KOPT-K1 (cell line): ENCODE measurements around the gene FAM78A.

ENCODE experiments used
- H3K27ac ChIP-seq: fragments of 200-600 bp; sonication (generic); 2 replicates; pipeline ENCODE4 v1.5.1; 2016; ENCODE audit warnings: antibody characterized with exemption, mild to moderate bottlenecking, low read depth, low read length; ENCODE audit not compliant: poor library complexity, severe bottlenecking
- H3K36me3 ChIP-seq: fragments of 200-600 bp; sonication (generic); 2 replicates; pipeline ENCODE4 v1.5.1; 2017; ENCODE audit warnings: antibody characterized with exemption, mild to moderate bottlenecking, low read length, moderate library complexity; ENCODE audit not compliant: insufficient read depth
- H3K9me3 ChIP-seq: fragments of 200-600 bp; sonication (generic); 2 replicates; pipeline ENCODE4 v1.5.1; 2017; ENCODE audit warnings: antibody characterized with exemption, low read length, mild to moderate bottlenecking; ENCODE audit not compliant: insufficient read depth, poor library complexity, severe bottlenecking

The FAM78A gene, protein sequence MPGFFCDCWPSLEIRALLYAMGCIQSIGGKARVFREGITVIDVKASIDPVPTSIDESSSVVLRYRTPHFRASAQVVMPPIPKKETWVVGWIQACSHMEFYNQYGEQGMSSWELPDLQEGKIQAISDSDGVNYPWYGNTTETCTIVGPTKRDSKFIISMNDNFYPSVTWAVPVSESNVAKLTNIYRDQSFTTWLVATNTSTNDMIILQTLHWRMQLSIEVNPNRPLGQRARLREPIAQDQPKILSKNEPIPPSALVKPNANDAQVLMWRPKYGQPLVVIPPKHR

DNA sequence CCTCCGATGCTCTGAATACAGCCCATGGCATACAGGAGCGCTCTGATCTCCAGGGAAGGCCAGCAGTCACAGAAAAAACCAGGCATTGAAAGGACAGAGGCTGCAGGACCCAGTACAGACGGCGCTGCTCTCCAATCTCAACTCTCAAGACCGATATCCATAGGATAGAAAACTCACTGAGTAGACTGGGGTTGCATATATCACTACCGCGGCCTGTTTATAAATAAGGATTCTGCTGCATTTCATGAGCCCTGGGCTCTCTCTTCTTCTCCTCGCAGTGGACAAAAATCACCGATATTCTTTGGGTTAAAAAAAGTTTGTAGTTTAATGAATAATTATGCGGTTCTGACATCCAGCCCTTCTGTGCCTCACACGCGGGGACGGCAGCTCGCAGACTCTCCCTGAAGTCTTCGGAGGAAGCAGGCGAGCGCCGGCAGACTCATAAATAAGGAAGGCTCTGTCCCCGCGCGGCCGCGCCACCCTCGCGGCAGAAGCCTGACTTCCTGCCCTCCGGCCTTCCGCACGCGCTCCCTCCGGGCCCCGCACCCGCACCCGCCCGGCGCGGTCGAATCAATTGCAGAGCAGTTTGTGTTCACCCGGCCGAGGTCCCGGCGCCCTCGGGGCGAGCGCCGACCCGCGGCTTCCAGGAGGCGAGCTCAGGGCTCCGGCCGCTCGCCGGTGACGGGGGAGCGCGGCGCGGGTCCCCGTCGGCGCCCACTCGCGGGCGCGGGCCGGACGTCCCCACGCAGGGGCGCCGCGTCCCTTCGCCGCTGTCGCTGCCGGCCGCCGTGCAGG, at the start of gene FAM78A:
Gene FAM78A (minus strand): TSS at position 417 of the 795 bp plus-strand sequence. CDS start 331 bp downstream, at position 86.
- H3K36me3 ChIP-seq = no peaks in the 10 kb centered on the region
- H3K9me3 ChIP-seq = no peaks in the 10 kb centered on the region
- H3K27ac ChIP-seq = peak within 1 kb of the TSS; percentile 85

DNA sequence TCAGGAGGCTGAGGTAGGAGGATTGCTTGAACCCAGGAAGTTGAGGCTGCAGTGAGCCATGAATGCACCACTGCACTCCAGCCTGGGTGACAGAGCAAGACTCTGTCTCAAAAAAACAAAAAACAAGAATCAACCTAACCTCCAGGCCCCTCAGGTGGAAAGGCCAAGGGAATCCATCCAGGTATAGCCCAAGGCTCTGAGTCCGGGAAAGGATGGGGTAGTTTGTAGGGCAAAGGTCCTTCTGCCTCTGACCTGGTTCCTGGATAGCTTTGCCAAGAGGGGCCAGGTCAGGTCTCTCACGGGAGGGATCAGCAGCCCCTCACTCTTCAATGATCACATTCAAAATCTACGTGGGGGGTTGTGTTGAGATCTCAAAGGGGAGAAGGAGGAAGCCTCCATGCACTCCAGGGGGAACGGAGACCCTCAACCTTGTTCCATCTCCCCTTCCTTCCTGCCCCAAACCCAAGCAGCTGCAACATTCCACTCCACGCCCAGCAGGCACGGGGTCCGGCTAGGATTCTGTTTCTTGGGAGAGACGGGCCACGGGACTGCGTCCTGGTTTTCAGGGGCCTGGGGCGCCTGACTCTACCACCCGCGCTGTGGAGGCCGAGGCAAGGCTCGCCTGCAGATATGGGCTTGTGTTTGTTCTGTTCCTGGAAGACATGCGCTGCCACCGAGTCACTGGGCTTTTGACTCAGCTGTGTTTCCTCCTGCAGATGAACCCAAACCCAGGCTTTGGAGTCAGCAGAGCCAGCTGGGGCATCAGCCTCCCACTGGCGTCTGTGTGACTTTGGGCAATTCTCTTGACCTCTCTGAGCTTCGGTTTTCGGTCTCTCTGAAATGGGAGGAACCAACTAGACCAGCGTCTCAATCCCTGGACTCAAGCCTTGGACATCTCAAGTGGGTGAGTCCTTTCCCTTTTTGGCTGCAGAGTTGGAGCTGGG, 48.7 kb upstream of the FAM78A start:
- no peak overlapping the region for H3K27ac ChIP-seq
- H3K9me3 ChIP-seq = no peaks in the 10 kb centered on the region
- no peaks in the 10 kb centered on the region for H3K36me3 ChIP-seq

DNA sequence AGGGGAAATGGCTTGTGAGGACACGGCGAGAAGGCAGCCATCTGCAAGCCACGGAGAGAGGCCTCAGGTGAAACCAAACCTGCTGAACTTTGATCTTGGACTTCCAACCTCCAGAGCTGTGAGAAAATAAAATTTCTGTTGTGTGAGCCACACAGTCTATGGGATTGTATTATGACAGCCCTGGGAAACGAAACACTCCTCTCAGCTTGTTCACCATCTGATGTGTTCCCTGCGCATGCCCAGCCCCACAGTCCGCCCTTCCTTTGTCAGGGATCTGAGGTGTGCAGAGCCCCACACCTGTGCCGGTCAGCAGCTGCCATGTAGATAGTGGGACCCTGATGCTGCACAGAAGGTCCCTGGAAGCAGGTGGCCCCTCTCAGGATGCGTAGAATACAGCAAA, 47.3 kb upstream of the FAM78A start:
- H3K36me3 ChIP-seq = no peaks in the 10 kb centered on the region
- H3K27ac ChIP-seq = no peak overlapping the region
- H3K9me3 ChIP-seq = no peaks in the 10 kb centered on the region

DNA sequence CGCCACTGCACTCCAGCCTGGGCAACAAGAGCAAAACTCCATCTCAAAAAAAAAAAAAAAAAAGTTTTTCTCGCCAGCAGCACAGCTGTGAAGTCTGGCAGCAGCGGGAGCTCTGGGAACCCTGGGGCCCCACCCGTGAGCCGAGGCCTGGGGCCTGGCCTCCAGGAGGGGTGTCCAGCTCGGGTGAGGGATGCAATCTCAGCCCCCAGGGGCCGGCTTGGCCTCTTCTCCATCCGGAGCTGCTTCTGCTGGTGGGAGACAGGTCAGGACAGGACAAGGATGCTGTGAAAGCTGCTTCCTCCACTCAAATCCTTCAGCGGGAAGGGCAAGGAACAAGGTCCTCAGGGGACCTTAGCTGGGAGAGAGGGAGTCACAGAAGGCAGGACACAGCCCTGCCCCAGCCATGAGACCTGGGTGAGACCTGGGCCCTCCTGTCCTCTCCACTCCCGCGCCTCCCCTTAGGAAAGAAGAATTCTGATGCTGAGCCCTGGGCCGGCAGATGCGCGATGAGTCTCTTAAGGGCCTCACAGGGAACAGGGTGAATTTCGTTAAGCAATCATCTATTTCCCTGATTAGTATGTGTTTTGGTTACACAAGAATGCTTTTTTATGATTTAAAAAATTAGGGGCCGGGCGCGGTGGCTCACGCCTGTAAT, 43.8 kb upstream of the FAM78A start:
- no peak overlapping the region for H3K27ac ChIP-seq

DNA sequence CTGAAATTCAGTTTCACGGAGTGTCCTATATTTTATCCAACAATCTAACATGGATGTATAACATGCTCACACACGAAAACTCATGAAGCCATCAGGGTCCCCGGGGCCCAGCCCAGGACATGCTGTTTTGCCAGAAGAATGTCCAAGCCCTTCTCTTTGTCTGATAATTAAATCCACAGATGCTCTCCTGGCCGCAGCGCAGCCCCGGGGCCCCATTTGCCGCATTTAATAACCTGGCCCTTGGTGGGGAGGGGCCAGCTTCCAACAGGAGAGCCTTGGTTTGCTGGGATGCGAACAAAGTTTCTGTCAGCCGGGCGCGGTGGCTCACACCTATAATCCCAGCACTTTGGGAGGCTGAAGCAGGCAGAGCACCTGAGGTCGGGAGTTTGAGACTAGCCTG, 43.2 kb upstream of the FAM78A start:
- no peak overlapping the region for H3K27ac ChIP-seq

More for the DNA sequence above, 43.8 kb upstream of the FAM78A start:
- H3K9me3 ChIP-seq = no peaks in the 10 kb centered on the region
- H3K36me3 ChIP-seq = no peaks in the 10 kb centered on the region

DNA sequence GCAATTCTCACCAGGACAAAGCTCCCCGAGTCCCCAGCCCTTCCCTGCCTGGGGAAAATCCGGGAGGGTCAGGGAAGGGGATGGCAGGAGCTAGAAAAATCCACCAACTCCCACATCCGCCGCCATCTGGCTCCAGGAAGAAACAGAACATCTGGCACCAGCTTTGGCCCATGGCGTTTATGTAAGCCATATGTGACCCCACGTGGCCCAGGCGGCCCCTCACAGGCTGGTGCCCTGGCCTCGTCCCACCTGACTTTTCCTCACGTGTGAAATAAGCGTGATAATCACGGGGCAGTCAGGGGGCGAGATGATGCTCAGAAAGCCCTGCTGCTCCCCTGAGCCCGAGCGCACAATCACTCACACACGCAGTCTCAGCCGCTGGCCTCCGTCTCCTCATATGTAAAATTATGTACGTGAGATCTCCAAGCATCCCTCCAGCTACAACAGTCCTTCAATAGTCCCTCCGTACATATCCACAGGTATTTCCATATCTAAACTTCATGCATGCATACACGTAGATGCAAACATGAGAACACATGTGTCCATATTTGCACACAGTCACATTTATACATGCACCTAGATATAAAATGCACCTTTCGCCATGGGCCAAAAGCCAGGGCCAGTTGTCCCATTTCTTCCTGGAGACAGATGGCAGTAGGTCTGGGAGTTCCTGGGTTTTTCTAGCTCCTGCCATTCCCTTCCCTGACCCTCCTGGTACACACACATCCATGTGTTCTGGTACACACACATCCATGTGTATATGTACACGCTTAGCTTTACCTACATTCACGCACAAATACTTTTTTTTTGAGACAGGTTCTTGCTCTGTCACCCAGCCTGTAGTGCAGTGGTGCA, 42.1 kb upstream of the FAM78A start:
- Histone ChIP-seq H3K9me3 (no peaks in the 10 kb centered on the region), H3K36me3 (no peaks in the 10 kb centered on the region), H3K27ac (no peak overlapping the region)

More for the DNA sequence above, 43.2 kb upstream of the FAM78A start:
- no peaks in the 10 kb centered on the region for H3K9me3 ChIP-seq
- no peaks in the 10 kb centered on the region for H3K36me3 ChIP-seq

DNA sequence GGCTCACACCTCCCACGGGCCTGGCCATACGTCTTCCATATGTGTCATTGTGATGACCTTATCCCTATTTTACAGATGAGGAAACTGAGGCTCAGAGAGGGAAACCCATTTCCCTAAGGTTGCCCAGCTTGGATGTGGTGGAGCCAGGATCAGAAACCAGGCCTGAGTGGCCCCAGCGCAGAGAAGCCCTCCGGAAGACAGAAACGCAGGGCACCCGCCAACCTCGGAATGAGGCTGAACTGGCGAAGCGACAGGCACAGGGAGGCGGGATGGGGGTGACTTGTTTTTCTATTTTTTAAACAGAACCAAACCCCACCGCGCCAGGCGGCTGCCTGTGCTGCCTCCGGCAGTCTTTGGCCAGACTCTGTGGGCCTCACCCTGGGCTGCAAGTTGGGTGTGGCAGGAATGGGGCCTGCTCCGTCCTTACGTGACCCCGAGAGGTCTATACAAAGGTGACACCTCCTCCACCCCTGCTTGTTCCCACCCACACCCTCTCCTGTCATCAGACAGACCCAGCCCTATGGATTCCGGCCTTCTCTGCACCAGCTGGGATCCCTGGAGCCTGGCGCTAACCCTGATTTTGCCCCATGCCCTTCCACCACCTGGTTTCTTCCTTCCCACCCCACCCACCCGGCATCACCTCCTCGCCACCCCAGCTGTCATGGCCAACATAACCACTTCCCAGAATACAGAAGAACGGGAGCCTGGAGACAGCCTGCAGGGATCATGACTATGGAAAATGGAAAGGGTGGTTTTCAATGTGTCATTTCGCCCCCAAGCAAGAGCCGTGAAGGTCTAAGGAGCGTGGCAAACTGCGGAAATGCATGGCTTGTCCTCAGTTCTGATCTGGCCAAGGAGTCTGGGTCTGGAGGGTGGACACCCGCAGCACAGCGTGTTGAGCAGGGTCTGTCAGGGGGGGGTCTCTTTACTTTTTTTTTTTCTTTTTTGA, 36.8 kb upstream of the FAM78A start:
- H3K9me3 ChIP-seq = no peaks in the 10 kb centered on the region
- no peak overlapping the region for H3K27ac ChIP-seq
- H3K36me3 ChIP-seq = no peaks in the 10 kb centered on the region

DNA sequence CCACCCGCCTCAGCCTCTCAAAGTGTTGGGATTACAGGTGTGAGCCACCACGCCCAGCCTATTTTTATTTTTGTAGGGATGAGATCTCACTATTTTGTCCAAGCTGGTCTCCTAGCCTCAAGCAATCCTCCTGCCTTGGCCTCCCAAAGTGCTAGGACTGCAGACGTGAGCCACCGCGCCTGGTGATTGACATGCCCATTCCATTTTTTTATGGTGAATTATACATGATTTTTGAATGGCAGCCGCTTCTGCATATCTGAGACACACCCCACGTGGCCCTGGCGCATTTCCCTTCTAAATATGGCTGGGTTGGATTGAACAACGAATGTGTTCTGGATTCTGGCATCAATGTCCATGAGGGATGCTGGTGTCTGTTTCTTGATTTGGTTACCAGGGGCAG, 35.9 kb upstream of the FAM78A start:
- no peaks in the 10 kb centered on the region for H3K9me3 ChIP-seq
- no peaks in the 10 kb centered on the region for H3K36me3 ChIP-seq
- H3K27ac ChIP-seq = no peak overlapping the region

DNA sequence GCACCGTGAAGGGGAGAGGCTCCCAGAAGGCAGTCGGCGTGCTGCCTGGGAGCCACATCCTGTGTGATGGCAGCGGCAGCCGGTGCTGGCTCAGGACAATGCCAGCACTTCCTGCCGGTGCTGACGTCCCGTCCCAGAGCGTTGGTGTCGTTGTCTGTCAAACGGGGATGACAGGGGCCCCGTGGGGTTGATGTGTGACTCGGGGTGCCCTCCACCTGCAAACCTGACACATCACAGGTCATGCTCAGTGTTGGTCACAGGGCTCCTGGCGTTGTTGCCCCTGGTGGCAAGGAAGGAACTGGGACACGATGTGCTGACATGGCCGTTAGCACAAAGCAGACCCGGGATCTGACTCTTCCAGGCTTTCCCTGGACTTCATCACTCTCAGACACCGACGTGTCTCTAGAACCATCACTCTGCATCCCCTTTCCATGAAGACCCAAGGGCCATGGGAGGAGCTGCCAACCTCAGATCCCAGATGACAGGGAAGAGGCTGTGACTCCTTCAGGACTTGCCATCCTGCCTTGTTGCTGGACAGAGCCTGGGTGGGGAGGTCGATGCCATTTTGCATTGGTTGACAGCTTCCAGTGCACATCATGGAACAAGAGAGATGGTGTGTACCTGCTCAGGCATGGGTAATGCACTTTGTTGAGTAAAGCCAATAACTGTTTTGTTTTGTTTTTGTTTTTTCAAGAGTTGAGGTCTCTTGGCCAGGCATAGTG, 34.7 kb upstream of the FAM78A start:
- Histone ChIP-seq H3K9me3 (no peaks in the 10 kb centered on the region), H3K27ac (peak overlapping the region; percentile 54), H3K36me3 (no peaks in the 10 kb centered on the region)

DNA sequence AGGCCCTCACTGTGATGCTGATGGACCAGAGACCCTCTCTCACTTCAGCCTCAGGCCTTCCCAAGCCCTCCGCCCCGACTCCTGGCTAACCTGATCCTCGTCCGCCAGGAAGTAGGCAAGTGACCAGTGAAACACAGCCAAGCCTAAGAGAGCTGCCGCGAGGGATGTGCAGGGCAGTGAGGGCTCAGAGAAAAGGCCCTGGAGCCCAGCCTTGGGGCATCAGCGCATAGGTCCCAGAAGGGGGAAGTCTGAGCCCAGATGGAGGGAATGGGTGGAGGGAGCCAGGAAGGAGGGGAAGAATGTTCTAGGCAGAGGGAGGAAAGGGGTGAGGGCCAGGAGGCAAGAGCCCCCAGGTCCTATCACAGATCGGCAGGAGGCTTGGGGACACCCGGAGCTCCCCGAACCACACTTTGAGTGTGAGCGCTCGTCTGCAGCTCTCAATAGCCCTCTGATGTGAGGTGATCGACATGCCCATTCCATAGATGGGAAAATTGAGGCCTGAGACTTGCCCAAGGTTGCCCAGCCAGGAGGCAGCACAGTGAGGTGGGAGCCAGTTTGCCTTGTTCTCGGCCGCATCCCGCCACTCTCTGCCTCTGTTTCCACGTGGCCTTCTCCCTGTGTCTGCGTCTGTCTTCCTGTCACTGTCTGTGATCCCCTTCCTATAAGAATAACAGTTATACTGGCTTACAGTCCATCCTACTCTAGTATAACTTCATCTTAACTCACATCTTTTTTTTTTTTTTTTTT, 33.4 kb upstream of the FAM78A start:
- Histone ChIP-seq H3K36me3 (no peaks in the 10 kb centered on the region), H3K27ac (no peak overlapping the region), H3K9me3 (no peaks in the 10 kb centered on the region)

DNA sequence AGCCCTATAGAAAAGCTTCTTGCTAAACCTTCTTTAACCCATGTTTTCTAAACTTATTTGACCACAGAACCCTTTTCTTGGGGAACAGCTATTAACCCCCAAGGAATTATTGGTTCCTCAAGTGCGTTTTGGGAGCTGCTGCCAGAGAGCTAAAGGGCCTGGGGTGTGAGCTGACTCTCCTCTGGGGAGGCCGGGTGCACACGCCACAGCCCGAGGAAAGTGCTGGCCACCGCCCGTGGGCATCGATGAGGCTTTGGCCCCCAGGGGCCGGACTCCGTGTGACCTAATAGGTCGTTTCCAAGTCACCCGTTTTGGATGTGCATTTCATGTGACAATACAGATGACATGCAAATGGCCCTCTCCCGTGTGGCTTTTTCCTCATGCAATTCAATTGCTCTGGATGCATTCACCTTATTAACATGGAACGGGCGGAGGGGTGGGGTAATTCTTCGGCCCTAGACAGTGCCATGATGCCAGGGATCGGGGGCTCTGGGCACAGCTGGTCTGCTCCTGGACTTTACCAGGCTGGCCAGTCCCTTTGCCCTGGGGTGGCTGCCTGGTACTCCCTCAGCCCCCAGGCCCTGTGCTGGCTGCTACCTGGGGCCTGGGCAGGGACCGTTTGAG, 32.7 kb upstream of the FAM78A start:
- Histone ChIP-seq H3K9me3 (no peaks in the 10 kb centered on the region), H3K36me3 (no peaks in the 10 kb centered on the region), H3K27ac (no peak overlapping the region)

DNA sequence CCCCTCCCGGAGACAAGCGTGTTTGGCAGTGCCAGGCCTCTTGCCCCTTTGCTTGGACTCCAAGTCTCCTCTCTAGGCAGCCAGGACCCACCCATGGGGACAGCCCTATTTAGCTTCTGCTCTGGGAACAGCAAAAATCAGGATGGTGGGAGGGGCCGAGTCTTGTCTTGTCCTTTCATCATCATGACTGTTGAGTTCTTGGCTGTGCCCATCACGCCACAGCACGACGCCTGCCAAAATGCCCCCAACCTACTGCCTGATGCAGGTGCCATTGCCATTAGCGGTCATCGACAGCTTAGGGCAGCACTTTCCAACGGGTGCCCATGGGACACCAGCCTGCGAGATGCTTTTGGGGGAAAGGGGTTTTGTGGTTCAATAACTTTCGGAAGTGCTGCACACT, 32.1 kb upstream of the FAM78A start:
- Histone ChIP-seq H3K27ac (no peak overlapping the region), H3K36me3 (no peaks in the 10 kb centered on the region), H3K9me3 (no peaks in the 10 kb centered on the region)
